GM18526 (cell line): ENCODE measurements around the gene LSM14A.

Experiments
- POLR2A ChIP-seq: IDR thresholded peaks from 3 replicates; pipeline ENCODE4 v1.6.1; 2011; ENCODE audit not compliant: insufficient read length; ENCODE audit errors: extremely low read depth

LSM14A gene

DNA sequence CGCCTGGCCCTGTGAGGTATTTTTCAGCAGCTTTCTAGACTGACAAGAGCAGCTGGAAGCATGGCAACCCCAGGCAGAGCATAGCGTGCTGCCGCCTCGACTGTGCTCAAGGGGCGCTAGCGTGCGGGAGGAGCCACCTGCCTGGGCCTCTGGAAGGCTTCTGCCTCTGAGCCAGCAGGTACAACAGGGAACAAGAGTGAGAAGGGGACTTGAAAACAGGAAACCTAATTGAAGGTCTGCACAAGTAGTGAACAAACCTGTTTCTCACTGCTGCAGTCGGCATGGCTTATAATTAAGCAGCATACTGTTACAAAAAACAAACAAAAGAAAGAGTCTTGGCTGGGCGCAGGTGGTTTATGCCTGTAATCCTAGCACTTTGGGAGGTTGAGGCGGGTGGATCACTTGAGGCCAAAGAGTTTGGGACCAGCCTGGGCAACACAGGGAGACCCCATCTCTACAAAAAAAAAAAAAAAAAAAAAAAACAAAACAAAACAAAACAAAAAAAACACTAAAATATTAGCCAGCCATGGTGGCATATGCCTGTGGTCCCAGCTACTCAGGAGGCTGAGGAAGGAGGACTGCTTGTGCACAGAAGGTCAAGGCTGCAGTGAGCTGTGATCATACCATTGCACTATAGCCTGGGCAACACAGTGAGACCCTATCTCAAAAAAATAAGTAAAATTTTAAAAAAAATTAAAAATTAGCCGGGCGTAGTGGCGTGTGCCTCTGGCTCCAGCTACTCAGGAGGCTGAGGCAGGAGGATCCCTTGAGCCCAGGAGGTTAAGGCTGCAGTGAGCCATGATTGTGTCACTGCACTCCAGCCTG, 69.4 kb downstream of the LSM14A start:
- TF ChIP-seq POLR2A: no peak

DNA sequence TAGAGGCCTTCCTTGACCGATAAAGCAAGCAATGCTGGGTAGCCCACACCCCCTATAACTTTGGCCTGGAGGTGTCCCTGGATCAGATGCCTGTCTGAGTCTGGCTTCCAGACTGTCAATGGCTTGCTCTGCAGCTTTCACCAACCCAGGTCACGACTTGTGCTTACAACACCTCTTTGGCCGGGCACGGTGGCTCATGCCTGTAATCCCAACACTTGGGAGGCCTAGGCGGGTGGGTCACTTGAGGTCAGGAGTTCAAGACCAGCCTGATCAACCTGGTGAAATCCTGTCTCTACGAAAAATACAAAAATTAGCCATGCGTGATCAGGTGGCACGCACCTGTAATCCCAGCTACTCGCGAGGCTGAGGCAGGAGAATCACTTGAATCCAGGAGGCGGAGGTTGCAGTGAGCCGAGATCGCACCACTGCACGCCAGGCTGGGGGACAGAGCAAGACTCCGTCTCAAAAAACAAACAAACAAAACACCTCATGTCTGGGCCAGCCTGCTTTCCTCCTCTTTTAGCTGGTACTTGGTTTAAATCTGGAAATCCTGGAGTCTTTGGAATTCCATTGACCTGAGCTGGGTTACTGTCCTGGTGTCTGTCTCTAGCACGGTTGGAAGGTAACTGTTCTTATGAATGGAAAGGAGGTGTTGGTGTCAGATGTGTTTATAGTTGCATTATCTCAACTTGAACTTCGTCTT, 71.7 kb downstream of the LSM14A start:
- no peak for TF ChIP-seq POLR2A

DNA sequence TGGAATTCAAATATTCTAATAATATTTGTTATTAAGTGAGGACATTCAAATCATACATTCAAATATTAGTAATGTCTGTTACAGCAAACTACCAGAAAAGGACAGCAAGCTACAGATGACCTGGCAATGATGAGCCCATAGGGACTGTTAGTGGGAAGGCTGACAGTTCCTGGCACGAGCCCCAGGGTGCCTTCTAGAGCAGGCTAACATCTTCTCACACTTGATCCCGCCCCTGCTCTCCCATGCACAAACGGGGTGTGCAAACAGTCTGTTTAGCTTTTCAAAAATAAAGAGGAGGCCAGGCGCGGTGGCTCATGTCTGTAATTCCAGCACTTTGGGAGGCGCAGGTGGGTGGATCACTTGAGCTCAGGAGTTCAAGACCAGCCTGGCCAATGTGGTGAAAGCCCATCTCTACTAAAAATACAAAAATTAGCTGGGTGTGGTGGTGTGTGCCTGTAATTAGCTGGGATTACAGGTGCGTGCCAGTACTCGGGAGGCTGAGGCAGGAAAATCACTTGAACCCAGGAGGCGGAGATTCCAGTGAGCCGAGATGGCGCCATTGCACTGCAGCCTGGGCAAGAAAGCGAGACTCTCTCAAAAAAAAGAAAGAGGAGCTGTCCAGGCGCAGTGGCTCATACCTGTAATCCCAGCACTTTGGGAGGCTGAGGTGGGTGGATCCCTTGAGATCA, 72.5 kb downstream of the LSM14A start:
- no peak for TF ChIP-seq POLR2A

DNA sequence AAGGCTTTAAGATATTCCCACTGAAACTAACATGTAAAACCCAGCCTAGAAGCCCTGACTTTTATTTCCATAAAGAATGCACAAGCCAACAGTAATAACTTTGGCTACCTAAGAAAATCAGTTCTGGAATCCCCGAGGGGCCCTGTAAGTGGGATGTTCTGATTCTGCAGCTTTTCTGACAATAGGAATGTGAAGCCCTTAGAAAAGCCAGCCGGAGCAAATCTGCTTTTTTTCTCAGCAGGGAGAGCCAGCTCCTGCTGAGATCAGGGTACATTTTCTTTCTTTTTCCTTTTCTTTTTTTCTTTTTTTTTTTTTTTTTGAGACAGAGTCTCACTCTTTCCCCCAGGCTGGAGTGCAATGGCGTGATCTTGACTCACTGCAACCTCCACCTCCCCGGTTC, 74.0 kb downstream of the LSM14A start:
- no peak for TF ChIP-seq POLR2A

DNA sequence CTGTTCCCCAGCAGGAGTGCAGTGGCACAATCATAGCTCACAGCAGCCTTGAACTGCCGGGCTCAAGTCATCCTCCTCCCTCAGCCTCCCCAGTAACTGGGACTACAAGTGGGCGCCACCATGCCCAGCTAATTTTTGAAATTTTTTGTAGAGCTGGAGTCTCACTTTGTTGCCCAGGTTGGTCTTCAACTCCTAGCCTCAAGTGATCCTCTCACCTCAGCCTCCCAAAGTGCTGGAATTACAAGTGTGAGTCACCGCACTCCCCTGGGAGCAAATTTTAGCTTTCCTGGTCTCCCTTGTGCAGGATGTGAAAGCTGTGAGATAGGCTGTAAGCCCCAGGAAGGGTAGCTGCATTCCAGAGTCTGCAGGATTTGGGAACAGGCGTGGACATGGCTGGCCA, 76.6 kb downstream of the LSM14A start:
- TF ChIP-seq POLR2A: no peak

DNA sequence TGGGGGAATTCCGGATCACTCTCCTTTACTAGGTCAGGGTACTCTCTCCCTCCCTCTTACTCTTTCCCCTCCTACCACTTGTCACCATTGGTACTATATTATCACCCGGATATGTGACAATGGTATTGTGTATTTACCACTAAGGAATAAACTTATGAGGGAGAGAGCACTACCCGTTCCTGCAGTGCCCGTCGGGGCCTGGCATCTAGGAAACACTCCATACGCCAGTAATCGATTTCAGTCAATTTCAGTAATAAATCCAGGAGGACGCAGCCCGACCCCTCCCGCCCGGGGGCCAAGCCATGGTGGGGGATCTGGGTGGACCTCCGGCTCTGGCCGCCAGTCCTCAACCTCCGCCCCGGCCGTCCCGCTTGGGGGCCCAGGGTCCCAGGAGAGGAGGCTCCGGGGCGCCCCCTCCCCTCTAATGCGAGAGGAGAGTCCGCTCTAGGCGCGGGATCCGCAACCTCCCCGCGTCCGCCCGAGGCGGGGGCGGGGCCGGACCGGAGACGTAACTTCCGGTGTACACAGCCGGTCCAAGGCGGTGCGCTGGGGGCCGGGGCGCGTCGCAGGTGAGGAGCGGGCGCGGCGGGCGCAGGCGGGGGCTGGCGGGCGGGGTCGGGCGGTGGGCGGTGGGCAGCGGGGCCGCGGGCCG, 81.9 kb downstream of the LSM14A start, which contains the start of gene GARRE1:
Gene GARRE1 (plus strand): TSS at position 509 of the 652 bp plus-strand sequence. CDS start 45,920 bp downstream, outside the sequence.
- peak; percentile 78 for TF ChIP-seq POLR2A

DNA sequence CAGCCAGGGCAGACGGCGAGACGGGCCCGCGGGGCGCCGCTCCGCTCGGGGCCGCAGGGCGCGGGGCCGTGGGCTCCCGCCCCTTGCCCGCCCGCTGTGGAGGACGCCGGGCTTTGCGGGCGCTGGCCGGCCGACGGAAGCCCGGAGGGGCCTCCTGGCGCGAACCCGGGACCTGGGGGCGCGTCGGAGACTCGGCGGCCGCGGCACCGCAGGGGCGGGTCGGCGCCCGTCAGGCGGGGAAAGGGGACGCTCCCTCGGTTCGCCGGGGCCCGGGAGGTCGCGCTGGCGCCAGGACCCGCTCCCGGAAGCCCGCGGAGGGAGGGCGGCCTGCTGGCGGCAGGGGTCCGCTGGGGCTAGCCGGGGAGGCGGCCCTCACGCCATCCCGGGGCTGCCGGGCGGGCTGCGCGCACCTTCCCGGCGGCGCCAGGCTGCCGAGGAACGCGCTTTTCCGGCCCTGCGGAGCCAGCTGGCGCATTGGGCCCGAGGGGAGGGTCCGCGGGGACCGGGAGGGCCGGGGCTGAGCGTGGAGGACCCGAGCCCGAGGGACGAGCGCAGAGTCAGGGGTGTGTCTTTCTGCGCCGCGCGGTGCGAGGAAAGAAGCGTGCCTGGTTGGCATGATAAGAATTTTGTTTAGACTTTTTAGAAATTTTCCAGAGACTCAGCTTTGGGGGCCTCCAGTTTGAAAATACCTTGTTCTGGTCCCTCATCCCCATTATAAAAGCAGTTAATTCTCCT, 82.6 kb downstream of the LSM14A start:
- TF ChIP-seq POLR2A: no peak

DNA sequence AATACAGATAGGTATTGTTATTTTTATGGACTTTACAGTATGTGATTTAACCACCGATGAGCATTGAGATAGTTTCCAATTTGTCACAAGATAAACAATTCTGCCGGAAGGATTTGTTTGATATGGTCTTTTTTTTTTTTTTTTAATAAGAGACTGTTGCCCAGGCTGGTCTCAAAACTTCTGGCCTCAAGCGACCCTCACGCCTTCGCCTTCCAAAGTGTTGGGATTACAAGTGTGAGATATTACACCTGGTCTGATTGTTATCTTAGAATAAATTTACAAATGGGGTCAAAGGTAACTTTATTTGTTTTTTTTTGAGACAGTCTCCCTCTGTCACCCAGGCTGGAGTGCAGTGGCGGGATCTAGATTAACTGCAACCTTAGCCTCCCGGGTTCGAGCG, 83.2 kb downstream of the LSM14A start:
- TF ChIP-seq POLR2A: no peak

DNA sequence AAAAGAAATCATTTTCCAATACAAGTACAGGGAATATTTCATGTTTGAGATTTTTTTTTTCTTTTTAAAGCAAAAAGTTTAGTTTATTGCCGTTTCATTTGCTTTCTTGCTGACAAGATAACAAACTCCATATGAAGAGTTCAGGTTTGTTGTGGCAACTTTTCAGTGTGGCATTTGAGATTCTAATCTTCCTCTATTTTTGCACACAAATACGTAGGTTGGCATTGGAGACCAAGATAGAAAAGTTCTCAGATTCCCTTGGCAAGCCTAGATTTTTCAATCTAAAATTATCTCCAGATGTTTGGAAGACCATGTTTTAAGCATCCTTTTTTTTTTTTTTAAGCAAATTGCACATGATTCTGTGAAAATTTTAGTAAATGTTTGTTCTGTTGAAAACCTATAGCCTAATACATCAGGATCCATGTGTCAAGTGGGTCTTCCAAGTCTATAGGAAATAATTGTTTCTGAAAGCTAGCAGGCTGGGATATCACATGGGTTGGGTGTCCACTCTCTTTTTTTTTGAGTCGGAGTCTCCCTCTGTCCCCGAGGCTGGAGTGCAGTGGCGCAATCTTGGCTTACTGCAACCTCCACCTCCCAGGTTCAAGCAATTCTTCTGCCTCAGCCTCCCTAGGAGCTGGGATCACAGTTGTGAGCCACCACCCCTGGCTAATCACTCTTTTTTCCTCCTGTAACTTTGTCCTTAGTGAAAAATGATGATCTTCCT, 84.7 kb downstream of the LSM14A start:
- no peak for TF ChIP-seq POLR2A

DNA sequence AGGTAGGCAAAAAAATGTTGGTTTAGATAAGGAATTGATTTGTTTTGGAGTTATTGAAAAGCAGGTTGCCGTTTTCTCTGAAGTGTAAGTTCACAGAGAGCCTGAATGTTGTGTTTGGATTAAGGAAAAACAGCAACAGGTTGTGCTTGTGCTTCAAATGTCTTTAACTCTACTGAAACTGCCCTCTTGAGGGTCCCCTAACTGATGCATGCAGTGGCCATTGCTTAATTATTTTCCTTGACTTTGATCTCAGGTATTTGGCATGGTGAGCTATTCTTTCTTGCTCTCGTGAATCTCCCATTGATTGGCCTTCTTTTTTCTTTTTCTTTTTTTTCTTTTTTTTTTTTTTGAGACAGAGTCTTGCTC, 85.2 kb downstream of the LSM14A start:
- TF ChIP-seq POLR2A: no peak

DNA sequence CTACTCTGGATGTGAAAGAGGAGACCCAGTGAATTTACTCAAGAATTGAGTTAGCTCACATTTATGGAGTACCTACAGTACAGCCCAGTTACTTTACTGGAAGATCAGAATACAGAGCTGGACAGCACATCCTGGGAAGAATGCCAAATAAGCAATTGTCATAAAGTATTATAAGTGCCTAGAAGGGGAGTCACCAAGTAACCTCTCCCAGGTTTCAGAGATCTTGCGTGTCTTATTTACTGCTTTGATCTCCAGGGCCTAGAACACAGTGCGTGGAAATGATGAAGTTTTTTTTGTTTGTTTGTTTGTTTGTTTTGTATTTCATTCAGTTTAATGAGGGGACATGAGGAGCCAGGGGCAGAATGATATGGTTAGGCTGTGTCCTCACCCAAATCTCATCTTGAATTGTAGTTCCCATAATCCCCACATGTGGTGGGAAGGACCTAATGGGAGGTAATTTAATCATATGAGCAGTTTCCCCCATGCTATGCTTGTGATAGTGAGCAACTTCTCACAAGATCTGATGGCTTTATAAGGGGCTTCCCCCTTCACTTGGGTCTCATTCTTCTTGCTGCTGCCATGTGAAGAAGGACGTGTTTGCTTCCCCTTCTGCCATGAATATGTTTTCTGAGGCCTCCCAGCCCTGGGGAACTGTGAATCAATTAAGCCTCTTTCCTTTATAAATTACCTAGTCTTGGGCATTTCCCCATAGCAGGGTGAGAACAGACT, 87.2 kb downstream of the LSM14A start:
- TF ChIP-seq POLR2A: no peak

DNA sequence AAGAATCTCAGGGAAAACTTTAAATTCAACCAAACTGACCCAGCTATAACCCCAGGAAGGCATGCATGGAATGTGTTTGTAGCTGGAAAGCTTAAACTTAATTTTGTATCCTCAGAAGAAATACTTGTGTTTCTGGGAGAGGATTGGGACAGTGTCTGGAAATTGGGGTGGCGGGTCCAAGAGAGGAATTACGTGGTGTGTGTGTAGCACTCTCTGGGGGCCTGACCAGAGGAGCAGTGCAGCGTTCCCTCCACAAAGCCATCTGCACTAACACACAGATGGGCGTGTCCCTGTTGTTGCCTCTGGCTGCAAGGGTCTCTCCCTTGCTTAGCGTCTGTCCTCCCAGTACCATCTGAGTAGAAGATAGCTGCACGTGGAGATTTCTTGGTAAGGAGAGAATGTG, 88.5 kb downstream of the LSM14A start:
- TF ChIP-seq POLR2A: no peak

DNA sequence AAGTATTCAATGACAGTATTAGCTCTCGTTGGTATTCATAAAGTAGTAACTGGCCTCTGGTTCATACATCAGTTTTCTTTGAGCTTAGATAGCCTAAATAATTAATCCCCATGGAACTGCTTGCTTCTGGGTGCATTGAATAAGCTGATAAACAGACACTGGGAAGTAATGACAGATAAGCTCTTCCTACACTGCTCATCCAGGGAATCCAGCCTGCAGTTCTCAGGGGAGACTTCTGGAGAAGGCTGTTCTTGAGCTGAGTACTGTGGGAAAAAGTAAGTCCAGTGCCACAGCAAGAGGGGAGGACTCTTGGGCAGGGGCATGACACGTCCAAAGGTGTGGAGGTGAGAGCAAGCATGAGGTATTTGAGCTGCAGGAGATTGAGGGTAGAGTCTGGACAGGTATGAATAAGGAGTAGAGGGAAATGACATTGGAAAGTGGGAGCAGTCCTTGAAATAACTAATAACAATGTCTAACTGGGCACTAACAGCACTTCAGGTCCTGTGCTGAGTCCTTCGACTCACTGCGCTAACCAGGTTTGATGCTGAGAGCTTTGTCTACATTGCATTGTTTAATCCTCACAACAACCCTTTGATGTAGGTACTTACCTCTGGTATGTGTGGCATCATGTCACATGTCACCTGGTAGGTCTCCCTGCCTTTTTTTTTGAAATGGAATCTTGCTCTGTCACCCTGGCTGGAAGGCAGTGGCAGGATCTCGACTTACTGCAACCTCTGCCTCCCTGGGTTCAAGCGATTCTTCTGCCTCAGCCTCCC, 89.2 kb downstream of the LSM14A start:
- no peak for TF ChIP-seq POLR2A
